HCEC 1CT (cell line): Measurements from ENCODE around the gene CREB5.

Experiments
- DNase-seq: peaks from one replicate; pipeline ENCODE4 v3.0.0-alpha.2; 2017

Gene CREB5

DNA sequence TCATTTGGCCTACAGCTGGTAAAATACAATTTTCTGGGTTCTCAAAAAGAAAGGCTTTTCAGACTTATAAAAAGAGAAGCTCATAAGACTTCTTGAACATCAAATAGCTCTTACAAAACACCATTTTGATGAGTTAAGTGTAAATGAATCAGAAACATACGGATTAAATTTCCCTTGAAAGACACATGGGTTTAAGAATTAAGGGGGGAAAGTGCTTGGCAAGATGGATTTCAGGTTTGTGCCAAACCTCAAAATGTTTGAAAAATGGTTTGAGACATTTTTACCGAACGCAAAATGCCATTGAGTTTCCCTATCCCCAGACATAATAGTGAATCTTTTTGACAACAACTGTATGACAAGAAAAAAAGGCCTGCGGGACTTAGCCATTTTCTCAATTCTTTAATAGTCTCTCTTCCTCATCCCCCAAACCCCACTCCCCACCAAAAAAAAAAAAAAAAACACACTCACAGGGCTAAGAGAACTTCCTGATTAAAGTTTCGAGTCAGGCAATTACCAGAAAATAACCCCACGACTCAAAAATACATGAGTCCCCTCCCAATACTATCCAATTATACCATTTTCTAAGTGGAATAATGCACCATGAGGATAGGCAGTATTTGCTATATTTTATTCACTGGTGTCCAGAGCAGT lies 285.7 kb downstream of the CREB5 start:
- no peak for DNase-seq

DNA sequence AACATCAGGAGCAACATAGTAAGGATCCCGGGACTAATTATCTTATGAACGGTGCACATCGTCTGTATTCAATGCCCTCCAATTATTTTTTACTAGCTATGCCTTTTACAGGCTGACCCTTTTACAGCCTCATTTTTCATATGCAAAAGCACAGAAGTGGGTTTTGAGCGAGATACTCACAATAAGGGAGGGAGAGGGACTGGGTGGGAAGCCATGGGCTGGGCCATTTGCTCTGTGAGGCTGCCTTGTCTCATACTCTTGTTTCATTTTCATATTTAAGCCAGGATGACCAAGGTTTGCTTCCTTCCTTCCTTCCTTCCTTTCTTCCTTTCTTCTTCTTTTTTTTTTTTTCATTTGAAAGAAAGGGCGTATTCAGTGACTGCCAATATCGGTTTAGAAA lies 286.5 kb downstream of the CREB5 start:
- no peak for DNase-seq

DNA sequence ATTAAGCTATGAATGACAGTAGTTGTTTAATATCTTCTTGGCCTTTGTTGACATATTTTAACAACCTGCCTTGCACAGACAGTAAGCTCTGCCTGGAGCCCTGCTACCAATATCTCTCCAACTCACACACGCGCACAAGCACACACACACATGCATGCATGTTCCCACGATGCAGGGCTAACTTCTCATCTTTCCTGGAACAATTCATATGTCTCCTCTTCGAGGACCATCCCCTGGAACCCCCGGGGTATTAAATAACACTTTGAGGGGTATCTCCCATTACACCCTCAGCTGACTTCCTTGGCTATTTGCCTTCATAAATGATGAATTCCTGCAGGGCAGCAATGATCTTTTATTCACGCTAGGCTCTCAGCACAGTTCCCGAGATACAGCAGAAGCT lies 287.8 kb downstream of the CREB5 start:
- DNase-seq = no peak

GRCh38 chr7:28700790-28701203 lies 288.5 kb downstream of the CREB5 start:
- DNase-seq = no peak

DNA sequence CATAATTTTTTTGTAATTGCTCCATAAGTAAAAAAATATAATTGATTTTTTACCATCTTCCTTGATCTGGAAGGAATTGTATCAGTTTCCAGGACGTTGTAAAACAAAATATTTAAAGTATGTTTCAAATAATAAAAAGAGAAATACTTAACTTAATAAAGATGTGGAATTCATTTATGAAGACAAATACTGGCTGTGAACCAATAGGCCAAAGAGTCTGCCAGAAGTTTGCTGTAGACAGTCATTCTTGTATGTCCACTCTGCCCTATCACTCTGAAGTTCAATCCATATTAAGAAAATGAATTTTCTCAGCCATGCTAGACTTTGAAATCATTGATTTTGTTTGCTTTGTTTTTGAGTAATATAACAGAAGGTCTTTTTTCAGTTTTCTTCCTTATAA lies 289.4 kb downstream of the CREB5 start:
- no peak for DNase-seq

DNA sequence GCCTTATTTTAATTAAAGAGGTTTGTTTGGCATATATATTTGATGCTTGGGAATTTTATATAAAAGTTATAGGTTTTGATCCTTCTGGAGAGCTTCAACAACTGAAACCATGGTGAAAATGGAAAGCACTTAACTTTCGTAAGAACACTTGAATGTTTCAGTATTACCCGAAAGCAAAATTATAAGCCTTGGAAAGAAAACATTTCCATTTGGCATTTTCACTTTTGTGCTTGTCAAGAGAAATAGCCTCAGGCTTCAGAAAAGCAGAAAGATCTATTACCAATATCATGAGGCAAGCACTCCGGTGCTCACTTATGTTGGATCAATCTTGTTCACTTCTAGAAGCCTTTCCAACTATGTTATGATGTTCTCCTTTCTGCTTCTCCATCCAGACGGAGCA lies 289.9 kb downstream of the CREB5 start:
- DNase-seq = no peak

GRCh38 chr7:28703037-28703765 lies 290.9 kb downstream of the CREB5 start:
- DNase-seq = no peak

- no peak for DNase-seq
These were observed 292.4 kb downstream of the CREB5 start for GRCh38 chr7:28704706-28705105.

DNA sequence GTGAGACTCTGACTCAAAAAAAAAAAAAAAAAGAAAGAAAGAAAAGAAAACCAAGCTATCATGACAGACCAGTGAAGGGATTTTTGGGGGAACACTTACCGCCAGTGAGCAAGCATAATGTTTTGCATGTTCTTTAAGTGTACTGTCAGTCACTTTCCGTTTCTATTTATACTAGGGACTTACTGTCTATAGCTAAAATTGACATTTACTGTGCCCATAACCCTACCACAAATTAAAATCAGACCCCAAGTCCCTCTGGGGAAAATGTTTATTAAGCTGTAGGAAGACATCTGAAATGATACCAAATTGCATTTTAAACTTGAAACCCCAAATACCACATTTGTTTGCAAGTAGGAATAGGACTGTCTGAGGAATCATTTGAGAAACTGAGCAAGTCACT lies 293.0 kb downstream of the CREB5 start:
- no peak for DNase-seq

GRCh38 chr7:28706584-28706983 lies 294.3 kb downstream of the CREB5 start:
- no peak for DNase-seq

DNA sequence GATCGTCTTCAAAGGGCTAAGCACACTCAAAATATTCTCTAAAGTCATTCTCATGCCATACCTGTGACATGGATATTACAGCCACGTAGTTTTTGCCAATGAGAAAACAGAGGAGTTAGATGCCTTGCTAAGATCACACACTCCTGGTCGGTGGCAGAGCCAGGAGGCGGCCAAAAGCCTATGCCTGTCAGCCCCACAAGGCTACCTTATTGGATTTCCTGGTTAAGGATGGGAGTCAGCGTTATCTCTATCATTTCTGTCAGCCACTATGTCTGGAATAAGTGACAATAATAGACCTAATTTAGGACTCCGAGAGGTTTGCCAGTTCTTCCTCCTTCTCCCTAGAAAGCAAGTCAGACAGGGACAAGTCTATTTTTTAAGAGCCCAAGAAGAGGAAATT lies 295.0 kb downstream of the CREB5 start:
- no peak for DNase-seq

DNA sequence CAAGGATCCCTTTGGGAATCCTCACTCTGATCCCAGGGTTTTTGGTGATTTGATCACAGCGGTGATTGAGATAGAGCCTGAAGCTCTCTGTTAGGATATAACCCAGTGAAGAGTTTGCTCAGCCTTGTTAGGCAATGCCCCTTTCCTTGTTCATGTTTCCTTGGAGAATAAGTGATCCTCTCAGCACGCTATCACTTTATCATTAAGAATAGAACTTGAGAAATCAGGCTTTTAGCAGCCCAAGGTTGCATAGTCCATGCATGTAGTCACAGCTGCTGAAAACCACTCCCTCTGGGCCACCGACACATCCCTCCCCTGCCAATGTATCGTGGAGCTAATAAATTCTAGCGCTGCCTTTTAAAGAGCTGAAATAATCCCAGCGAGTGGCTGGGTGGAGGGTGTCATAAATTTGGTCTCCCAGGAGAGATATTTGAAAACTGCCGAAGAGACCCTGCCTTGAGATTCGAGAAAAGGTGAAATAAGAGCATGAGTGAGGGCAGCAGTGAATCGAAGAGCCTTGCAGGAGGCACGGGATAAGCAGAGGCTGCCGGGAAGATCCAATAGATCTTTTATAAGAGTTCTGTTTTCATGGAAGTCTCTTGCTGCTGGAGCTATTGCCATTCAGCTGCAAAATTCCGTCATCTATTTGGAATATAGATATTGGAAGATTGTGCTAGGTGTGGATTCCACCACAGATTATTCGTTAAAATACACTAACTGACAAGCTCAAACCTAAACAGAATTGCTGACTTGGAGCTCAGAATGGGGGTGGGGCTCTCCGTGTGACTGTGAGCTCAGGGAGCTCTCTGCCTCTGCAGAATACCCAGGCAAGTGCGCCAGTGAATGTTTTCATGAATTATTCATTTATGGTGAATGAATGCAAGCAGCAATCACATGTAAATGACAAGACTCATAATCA lies 296.0 kb downstream of the CREB5 start:
- peak; percentile 70 for DNase-seq

DNA sequence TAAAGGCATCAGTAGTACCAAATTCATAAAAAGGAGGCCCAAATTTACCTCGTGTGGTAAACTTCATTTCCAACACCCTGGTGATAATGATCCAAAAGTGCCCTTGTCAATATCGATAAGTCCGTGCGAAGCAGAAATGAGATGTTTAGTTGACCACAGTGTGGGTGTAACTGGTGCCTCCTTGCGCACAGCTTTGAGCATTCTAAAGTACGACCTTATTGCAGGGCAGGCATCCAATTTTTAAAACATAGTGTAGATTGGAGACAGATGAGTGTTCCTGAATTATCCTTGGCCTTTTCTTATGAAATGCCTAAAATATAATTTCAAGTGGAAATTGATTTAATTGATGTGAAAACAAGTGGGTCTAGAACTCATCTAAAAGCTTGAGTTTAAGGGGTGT lies 297.4 kb downstream of the CREB5 start:
- no peak for DNase-seq

DNA sequence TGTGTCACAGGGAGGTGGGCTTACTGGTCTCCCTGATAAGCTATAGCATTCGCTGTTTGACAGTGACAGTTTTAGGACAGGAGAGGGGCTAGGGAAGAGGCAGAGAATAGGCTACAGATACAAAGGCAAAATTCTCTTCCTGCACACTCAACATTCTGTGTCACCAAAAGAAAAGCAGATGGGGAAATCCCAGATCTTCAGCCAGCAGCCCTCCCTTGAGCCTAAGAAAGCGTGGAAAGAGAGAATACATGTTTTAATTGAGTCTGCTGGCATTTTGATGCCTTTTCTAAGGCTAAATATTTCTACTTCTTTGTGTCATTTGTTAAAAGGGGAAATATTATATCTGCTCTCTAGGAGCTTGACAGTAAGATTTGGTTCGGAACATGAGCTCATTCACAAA lies 298.8 kb downstream of the CREB5 start:
- DNase-seq = no peak

- no peak for DNase-seq
These were observed 302.3 kb downstream of the CREB5 start for GRCh38 chr7:28714459-28715120.

GRCh38 chr7:28717445-28718054 lies 305.2 kb downstream of the CREB5 start:
- no peak for DNase-seq

- no peak for DNase-seq
These were observed 305.8 kb downstream of the CREB5 start for GRCh38 chr7:28718055-28718481.

DNA sequence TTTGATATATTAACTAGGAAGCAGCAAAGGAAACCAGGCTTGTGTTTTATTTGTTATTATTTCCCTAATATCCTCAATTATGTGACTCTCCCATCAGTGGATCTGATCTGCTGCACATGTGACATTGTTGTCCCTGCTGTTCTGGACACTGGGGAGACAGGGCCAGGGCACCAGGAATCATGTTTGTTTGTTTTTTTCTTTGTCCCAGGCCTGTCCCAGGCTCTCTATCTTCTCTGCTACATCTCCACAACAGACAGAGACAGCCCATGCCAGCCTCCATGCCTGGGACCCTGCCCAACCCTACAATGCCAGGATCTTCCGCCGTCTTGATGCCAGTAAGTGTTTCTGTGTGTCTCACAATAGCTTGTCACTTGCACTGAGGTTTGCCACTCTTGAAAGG lies 306.2 kb downstream of the CREB5 start:
- DNase-seq = no peak

- DNase-seq = no peak
These were observed 310.4 kb downstream of the CREB5 start for GRCh38 chr7:28722684-28723083.

GRCh38 chr7:28723336-28723735 lies 311.0 kb downstream of the CREB5 start:
- no peak for DNase-seq

DNA sequence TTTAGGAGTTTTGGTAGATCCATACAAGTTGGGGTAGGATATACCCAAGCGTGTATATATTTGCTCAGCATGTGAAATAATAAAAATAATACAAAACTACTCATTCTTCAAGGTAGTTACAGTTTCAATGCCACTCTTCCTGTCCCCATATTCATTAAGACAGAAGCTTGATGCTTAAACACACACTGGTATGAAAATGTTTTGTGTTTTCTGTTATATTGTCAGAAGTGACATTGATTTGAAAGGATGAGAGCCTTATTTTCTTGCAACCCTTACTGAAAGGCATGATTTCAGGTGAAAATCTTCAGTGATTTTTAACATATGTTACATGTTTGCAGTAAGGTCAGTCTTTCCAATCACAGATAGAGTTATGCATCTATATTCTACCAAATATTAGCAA lies 312.2 kb downstream of the CREB5 start:
- no peak for DNase-seq

GRCh38 chr7:28725045-28725642 lies 312.8 kb downstream of the CREB5 start:
- DNase-seq = no peak
